Esophagus (tissue), 2 donors: ENCODE measurements around the gene OSCP1. TPM values are rescaled to one million over a fixed set of nuclear protein-coding genes. Genes with fewer than 3 reads are reported as not detected.

Source experiments
- H3K27ac ChIP-seq, 2 donors: one replicate each; pipeline ENCODE4 v1.5.1; 2013; ENCODE audit warnings: low read depth in 2 of 2, mild to moderate bottlenecking in 2 of 2, inconsistent platforms in 1 of 2, low read length in 1 of 2, moderate library complexity in 1 of 2
- H3K27me3 ChIP-seq, 2 donors: one replicate each; pipeline ENCODE4 v1.6.1; 2013; ENCODE audit warnings: low read length in 2 of 2, control low read depth in 1 of 2, mild to moderate bottlenecking in 1 of 2; ENCODE audit not compliant: insufficient read depth in 2 of 2, control insufficient read depth in 1 of 2
- H3K36me3 ChIP-seq, 2 donors: one replicate each; pipeline ENCODE4 v1.6.1; 2013; ENCODE audit warnings: low read length in 1 of 2; ENCODE audit not compliant: control insufficient read depth in 2 of 2, insufficient read depth in 2 of 2
- H3K4me1 ChIP-seq, 2 donors: one replicate each; pipeline ENCODE4 v1.6.1; 2013; ENCODE audit warnings: low read length in 1 of 2; ENCODE audit not compliant: control insufficient read depth in 2 of 2, insufficient read depth in 2 of 2
- H3K4me3 ChIP-seq, 2 donors: one replicate each; pipeline ENCODE4 v1.5.1; 2013; ENCODE audit warnings: low read length in 2 of 2, mild to moderate bottlenecking in 2 of 2, low read depth in 1 of 2, moderate library complexity in 1 of 2
- H3K9me3 ChIP-seq, 2 donors: one replicate each; pipeline ENCODE4 v1.6.1; 2013; ENCODE audit warnings: mild to moderate bottlenecking in 2 of 2, low read depth in 1 of 2, low read length in 1 of 2, moderate library complexity in 1 of 2; ENCODE audit not compliant: control insufficient read depth in 2 of 2, insufficient read depth in 1 of 2
- WGBS, 2 donors: extraction: QIAGEN DNeasy Blood & Tissue Kit; methylation state at CpG; one replicate each; pipeline ENCODE4 v1.1.7; 2013; 5-methylcytosine and 5-hydroxymethylcytosine counted together
- polyA plus RNA-seq, 2 donors: library from polyadenylated mRNA; stranded (reverse); fragments of 200-250 nt; gene quantifications; one replicate each; pipeline ENCODE4 v1.2.3, GENCODE V29; 2013
- donor health status: healthy with polysubstance abuse.
- donor health status: Bipolar disorder and iron deficiency.

The OSCP1 gene
- polyA plus RNA-seq, 2 donors, result 3.0 to 4.1 TPM

GRCh38 chr1:36389261-36389660 is 61.0 kb downstream of the OSCP1 start:
- Histone ChIP-seq H3K4me1 (peaks cover 0 to 8% of the 10 kb centered on the region in 2 donors), H3K9me3 (no peaks in the 10 kb centered on the region), H3K27me3 (no peaks in the 10 kb centered on the region), H3K36me3 (peaks cover 4 to 18% of the 10 kb centered on the region in 2 donors), H3K27ac (peak overlapping the region in 1 of 2 donors; percentile 44), H3K4me3 (no peak overlapping the region)
- 73 to 81% methylated on average over 2 of the region's 2 CpGs for whole genome bisulfite sequencing, 2 donors

GRCh38 chr1:36387141-36387949 is 62.9 kb downstream of the OSCP1 start:
- H3K4me1 ChIP-seq, result peaks cover 0 to 10% of the 10 kb centered on the region in 2 donors
- 41 to 54% methylated on average over 10 of the region's 10 CpGs for WGBS, 2 donors

GRCh38 chr1:36386265-36387140 is 63.7 kb downstream of the OSCP1 start:
- H3K36me3 ChIP-seq, result peaks cover 0 to 6% of the 10 kb centered on the region in 2 donors
- peak overlapping the region; percentile 46 to 56 for H3K4me3 ChIP-seq
- H3K9me3 ChIP-seq, result no peaks in the 10 kb centered on the region
- no peaks in the 10 kb centered on the region for H3K27me3 ChIP-seq
- peak overlapping the region; percentile 99 to 100 for H3K27ac ChIP-seq
- H3K4me1 ChIP-seq, result peaks cover 0 to 10% of the 10 kb centered on the region in 2 donors
- 0 to 1% methylated on average over 14 of the region's 14 CpGs for WGBS, 2 donors

More at GRCh38 chr1:36387141-36387949, 62.9 kb downstream of the OSCP1 start:
- no peaks in the 10 kb centered on the region for H3K27me3 ChIP-seq
- no peak overlapping the region for H3K4me3 ChIP-seq
- H3K27ac ChIP-seq, result peak overlapping the region; percentile 99 to 100
- no peaks in the 10 kb centered on the region for H3K9me3 ChIP-seq
- H3K36me3 ChIP-seq, result peaks cover 0 to 8% of the 10 kb centered on the region in 2 donors

- Histone ChIP-seq H3K36me3 (peaks cover 2 to 4% of the 10 kb centered on the region in 2 donors), H3K27ac (peak within 1 kb of the TSS; percentile 99 to 100), H3K4me1 (peaks cover 0 to 10% of the 10 kb centered on the region in 2 donors), H3K27me3 (no peaks in the 10 kb centered on the region), H3K4me3 (peak within 1 kb of the TSS; percentile 76 to 91), H3K9me3 (no peaks in the 10 kb centered on the region)
- 0 to 1% methylated on average over 58 to 82 of the region's 82 CpGs for WGBS, 2 donors
Observed at GRCh38 chr1:36385410-36386264, 64.6 kb downstream of the OSCP1 start, which contains the start of gene STK40. Gene STK40 (minus strand): TSS chr1:36385924. CDS start chr1:36361332, 24,592 bp downstream.

- H3K36me3 ChIP-seq, result peaks cover 4% of the 10 kb centered on the region in 2 donors
- peak overlapping the region; percentile 94 to 99 for H3K27ac ChIP-seq
- H3K9me3 ChIP-seq, result no peaks in the 10 kb centered on the region
- no peaks in the 10 kb centered on the region for H3K27me3 ChIP-seq
- peak overlapping the region; percentile 76 to 91 for H3K4me3 ChIP-seq
- H3K4me1 ChIP-seq, result peaks cover 0 to 10% of the 10 kb centered on the region in 2 donors
- WGBS, 2 donors, result 0 to 1% methylated on average over 25 of the region's 25 CpGs
Observed at GRCh38 chr1:36384542-36385409, 65.5 kb downstream of the OSCP1 start.

GRCh38 chr1:36383240-36383639 is 67.0 kb downstream of the OSCP1 start:
- no peak overlapping the region for H3K4me3 ChIP-seq
- H3K4me1 ChIP-seq, result peaks cover 0 to 10% of the 10 kb centered on the region in 2 donors
- H3K36me3 ChIP-seq, result peaks cover 4 to 8% of the 10 kb centered on the region in 2 donors
- H3K27ac ChIP-seq, result peak overlapping the region in 1 of 2 donors; percentile 14
- H3K27me3 ChIP-seq, result no peaks in the 10 kb centered on the region
- WGBS, 2 donors, result 67 to 83% methylated on average over 4 of the region's 4 CpGs
- no peaks in the 10 kb centered on the region for H3K9me3 ChIP-seq

- WGBS, 2 donors, result 91 to 97% methylated on average over 4 of the region's 4 CpGs
- no peaks in the 10 kb centered on the region for H3K9me3 ChIP-seq
- H3K36me3 ChIP-seq, result peaks cover 4 to 8% of the 10 kb centered on the region in 2 donors
- no peaks in the 10 kb centered on the region for H3K27me3 ChIP-seq
- H3K27ac ChIP-seq, result no peak overlapping the region
- peaks cover 0 to 7% of the 10 kb centered on the region in 2 donors for H3K4me1 ChIP-seq
- no peak overlapping the region for H3K4me3 ChIP-seq
Observed at GRCh38 chr1:36382669-36383068, 67.6 kb downstream of the OSCP1 start.

- H3K27me3 ChIP-seq, result no peaks in the 10 kb centered on the region
- H3K4me3 ChIP-seq, result no peak overlapping the region
- peaks cover 4 to 8% of the 10 kb centered on the region in 2 donors for H3K36me3 ChIP-seq
- WGBS, 2 donors, result 84 to 89% methylated on average over 9 of the region's 9 CpGs
- peaks cover 0 to 6% of the 10 kb centered on the region in 2 donors for H3K4me1 ChIP-seq
- no peaks in the 10 kb centered on the region for H3K9me3 ChIP-seq
- H3K27ac ChIP-seq, result no peak overlapping the region
Observed at GRCh38 chr1:36382231-36382630, 68.0 kb downstream of the OSCP1 start.
